ENCODE results near the gene SYNM. TPM values are rescaled to one million over a fixed set of nuclear protein-coding genes. Genes with fewer than 3 reads are reported as not detected.
A peak's percentile ranks its signal among the peaks of the same experiment; 100 is the strongest.

Gene SYNM
- total and polyA plus RNA-seq, 2 of the 8 experiments (the other 6 are each of a cell fraction or from before 2014, with no cell fraction given) = 0.89 to 2.0 TPM

DNA sequence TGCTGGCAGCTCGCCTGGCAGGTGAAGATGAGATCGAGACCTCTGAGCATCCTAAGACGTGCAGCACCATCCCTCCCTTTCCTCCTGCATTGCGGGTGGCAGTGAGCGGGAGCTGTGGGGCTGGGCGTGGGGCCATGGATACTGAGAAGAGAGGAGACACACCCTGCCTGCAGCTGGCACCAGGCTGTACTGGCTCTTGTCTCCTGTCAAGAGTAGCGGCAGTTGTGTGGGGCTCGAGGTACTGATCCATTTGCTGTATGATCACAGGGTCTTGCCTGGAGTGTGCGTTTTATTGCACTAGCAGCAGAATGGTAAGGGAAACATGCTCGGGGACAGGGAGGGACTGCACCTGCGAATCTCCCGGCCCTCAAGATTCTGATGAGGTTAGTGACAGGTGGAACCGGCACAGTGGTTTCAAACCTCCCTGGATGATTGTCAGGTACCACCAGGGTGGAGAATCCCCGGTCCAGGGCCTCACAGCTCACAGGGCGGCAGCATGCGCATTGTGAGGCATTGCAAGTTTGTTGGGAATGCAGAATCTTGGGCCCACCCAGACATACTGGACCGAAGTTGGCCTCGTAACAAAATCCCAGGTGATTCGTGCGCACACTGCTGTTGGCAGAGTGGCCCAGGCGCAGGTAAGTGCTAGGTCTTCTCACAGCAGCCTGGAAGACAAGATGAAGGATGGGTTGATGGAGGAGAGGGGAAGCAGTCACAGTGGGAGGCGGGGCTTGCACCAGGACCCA lies 14.1 kb downstream of the SYNM start:
- H3K18ac ChIP-seq (ENCODE audit: extremely low read depth, low read length) = no peak overlapping the region
- no peak overlapping the region for H2BK15ac ChIP-seq (ENCODE audit: low read length)
- H3K36me3 ChIP-seq (ENCODE audit: control insufficient read depth in 2 of 4, insufficient read depth in 4 of 4, low read length in 3 of 4) = no peaks in the 10 kb centered on the region
- H2AK5ac ChIP-seq (ENCODE audit: low read depth, low read length) = no peak overlapping the region
- no peak overlapping the region for H2BK20ac ChIP-seq (ENCODE audit: low read length)
- H3K9ac ChIP-seq (replicated peaks in 1 of 4; ENCODE audit: extremely low read depth in 1 of 4, low read depth in 3 of 4, low read length in 3 of 4) = no peak overlapping the region
- CTCF ChIA-PET (ENCODE audit: partially characterized antibody) = interaction anchor here (1.0 to 2.8 kb wide), 4 partner anchors 9 to 20 kb away, joined by 3 to 11 read pairs (median 6); no protein-coding TSS in a partner anchor
- no peak overlapping the region for H3K14ac ChIP-seq (ENCODE audit: insufficient read length)
- DNase-seq (ENCODE audit: low read depth in 1 of 2, low spot score in 2 of 2) (no peak), FAIRE-seq (no peak)
- peak overlapping the region; percentile 29 for H4K91ac ChIP-seq (replicated peaks; ENCODE audit: insufficient read length, low read length)
- no peak overlapping the region for H4K8ac ChIP-seq (ENCODE audit: extremely low read depth, insufficient read depth, low read length)
- H3K79me2 ChIP-seq (ENCODE audit: control insufficient read depth in 1 of 2, insufficient read depth in 2 of 2, low read length in 2 of 2) = no peaks in the 10 kb centered on the region
- POLR2A ChIA-PET (ENCODE audit: partially characterized antibody) = interaction anchor here (0.7 to 2.3 kb wide), 2 partner anchors 10 to 14 kb away, joined by 3 to 6 read pairs; partner anchors contain the start of gene SYNM
- no peak overlapping the region for H2BK5ac ChIP-seq (ENCODE audit: low read depth, low read length)
- no peaks in the 10 kb centered on the region for H3K9me3 ChIP-seq (ENCODE audit: insufficient read depth in 2 of 2, low read depth in 1 of 2, low read length in 1 of 2)
- H3K27me3 ChIP-seq (replicated peaks in 1 of 4; ENCODE audit: control insufficient read depth in 3 of 4, extremely low read depth in 1 of 4, insufficient read depth in 3 of 4, low read length in 3 of 4) = no peaks in the 10 kb centered on the region
- no peaks in the 10 kb centered on the region for H3K23me2 ChIP-seq (ENCODE audit: low read depth, low read length)
- no peaks in the 10 kb centered on the region for H3K79me1 ChIP-seq (ENCODE audit: low read depth, low read length)
- no peaks in the 10 kb centered on the region for H4K20me1 ChIP-seq (replicated peaks in 1 of 2; ENCODE audit: control insufficient read depth in 1 of 2, insufficient read depth in 2 of 2, low read length in 2 of 2)
- H3K4me3 ChIP-seq (ENCODE audit: extremely low read depth in 1 of 4, insufficient read depth in 2 of 4, low read depth in 3 of 4, low read length in 4 of 4) = no peak overlapping the region
- no peak overlapping the region for H3K23ac ChIP-seq (ENCODE audit: insufficient read length)
- H2AFZ ChIP-seq (ENCODE audit: low read length) = no peak overlapping the region
- no peak for TF ChIP-seq ASH2L (IDR thresholded peaks at IDR 0.05; ENCODE audit: low read length)
- no peak for TF ChIP-seq CBX5 (IDR thresholded peaks at IDR 0.05; ENCODE audit: low read depth, low read length)
- no peak for TF ChIP-seq CEBPB (IDR thresholded peaks at IDR 0.05; ENCODE audit: low read depth, low read length)
- TF ChIP-seq SUZ12 (IDR thresholded peaks at IDR 0.05; ENCODE audit: low read length) = no peak
- TF ChIP-seq RNF2 (IDR thresholded peaks at IDR 0.05; ENCODE audit: borderline replicate concordance, low read depth, low read length, missing control alignments, poor library complexity, severe bottlenecking) = no peak
- TF ChIP-seq BRCA1 (IDR thresholded peaks at IDR 0.05; ENCODE audit: low read depth, low read length) = no peak
- no peak for TF ChIP-seq TAF1 (IDR thresholded peaks at IDR 0.05; ENCODE audit: low read depth, low read length)
- no peak for TF ChIP-seq EZH2 (IDR thresholded peaks at IDR 0.05; ENCODE audit: low read depth, low read length, severe bottlenecking)
- H3K4me2 ChIP-seq (ENCODE audit: insufficient read depth in 1 of 2, low read depth in 2 of 2, low read length in 2 of 2) = no peak overlapping the region
- no peak overlapping the region for H3K56ac ChIP-seq (replicated peaks; ENCODE audit: insufficient read length, low read depth, low read length)
- H4K5ac ChIP-seq (ENCODE audit: insufficient read length, low read depth, low read length) = no peak overlapping the region
- peaks cover 0 to 11% (median 4%) of the 10 kb centered on the region in 4 experiments; a peak in 5 of 7 replicates for H3K4me1 ChIP-seq (replicated peaks in 1 of 4; ENCODE audit: control insufficient read depth in 3 of 4, insufficient read depth in 4 of 4, low read length in 3 of 4)
- 91% methylated on average over 22 of the region's 22 CpGs; no CpG with 5 or more reads in 1 of the 2 experiments for WGBS, 2 experiments (ENCODE audit: extremely low coverage in 1 of 2, insufficient coverage in 1 of 2, insufficient read length in 1 of 2, insufficient replicate concordance in 2 of 2, low coverage in 1 of 2, low lambda C conversion rate in 2 of 2, missing lambda C conversion rate in 1 of 2)
- 0 out of 2 replicates have a peak overlapping the region, but pooled peaks have one; percentile 20 for H2BK12ac ChIP-seq (ENCODE audit: low read depth, low read length)
- no peak overlapping the region for H3K4ac ChIP-seq (replicated peaks; ENCODE audit: insufficient read length, low read depth, low read length)
- H3K27ac ChIP-seq (ENCODE audit: low read depth, low read length) = no peak overlapping the region
- H2BK120ac ChIP-seq (replicated peaks; ENCODE audit: low read depth, low read length) = no peak overlapping the region
